HG03097 (cell line): ENCODE data around the gene COL8A1.
"Not testable (repeated sequence)": the region's sequence is repeated elsewhere in the genome, so short reads cannot be mapped to it uniquely, and the experiment has no call there.

Source experiments
- ATAC-seq: cut with Tn5 transposase; IDR thresholded peaks from one replicate; pipeline ENCODE4 v1.9.1; 2021; ENCODE audit not compliant: unreplicated experiment, low FRiP score

The COL8A1 gene

GRCh38 chr3:99702953-99703943 lies 64.9 kb downstream of the COL8A1 start:
- no peak for ATAC-seq

DNA sequence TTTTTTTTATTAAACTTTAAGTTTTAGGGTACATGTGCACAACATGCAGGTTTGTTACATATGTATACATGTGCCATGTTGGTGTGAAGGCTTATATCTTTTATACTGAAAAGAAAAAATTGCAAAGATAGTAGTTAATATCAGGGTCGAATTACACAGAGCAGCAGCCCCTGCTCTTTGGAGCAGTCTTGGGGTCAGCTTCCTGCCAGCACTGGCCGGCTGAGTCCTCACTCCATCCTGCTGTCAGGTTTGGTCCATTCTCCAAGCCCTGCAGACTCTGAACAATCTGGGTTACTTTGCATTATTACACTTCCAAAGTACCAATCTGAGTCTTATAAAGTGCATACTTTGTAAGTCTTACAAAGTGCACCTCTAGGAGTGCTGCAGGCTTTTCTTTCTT lies 66.0 kb downstream of the COL8A1 start:
- ATAC-seq = no peak

- no peak for ATAC-seq
These were observed 68.0 kb downstream of the COL8A1 start for GRCh38 chr3:99706410-99706809.

- no peak for ATAC-seq
These were observed 69.9 kb downstream of the COL8A1 start for GRCh38 chr3:99708207-99708745.

DNA sequence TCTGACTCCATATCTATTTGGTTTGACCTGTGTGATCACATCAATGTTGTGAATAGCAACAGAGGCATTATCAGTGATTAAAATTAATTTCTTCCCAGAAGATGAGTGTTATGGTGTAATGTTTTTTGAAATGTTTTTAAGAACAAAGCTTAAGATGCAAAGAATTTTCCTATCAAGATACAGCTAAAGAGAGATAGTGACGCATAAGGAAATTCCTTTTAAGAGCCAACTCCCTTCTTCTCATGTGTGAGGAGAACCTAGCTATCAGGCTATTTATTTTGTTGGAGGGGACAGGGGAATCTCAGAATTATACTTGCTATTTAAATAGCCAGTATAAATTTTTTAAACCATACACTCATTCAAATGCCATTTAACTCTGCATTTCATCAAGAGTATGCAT lies 71.3 kb downstream of the COL8A1 start:
- no peak for ATAC-seq

DNA sequence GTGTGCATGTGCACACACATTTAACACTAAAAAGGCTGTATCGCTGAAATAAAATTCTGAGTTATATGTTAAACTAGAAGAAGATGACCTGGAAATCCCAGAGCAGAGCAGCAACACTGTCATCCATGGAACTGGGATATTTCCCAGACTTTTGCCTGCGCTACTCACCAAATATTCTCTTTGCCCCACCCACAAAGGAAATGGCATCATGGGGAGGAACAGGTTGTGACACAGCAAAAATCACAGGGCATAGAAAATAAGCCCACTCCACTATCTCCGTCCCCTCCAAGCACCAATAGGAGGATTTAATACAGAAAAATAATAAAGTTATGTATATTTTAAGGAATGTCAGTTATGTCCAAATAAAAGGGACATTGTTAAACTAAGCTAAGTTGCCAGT lies 71.7 kb downstream of the COL8A1 start:
- no peak for ATAC-seq

- no peak for ATAC-seq
These were observed 73.0 kb downstream of the COL8A1 start for GRCh38 chr3:99711351-99711750.

- ATAC-seq = no peak
These were observed 74.0 kb downstream of the COL8A1 start for GRCh38 chr3:99712291-99712954.

GRCh38 chr3:99713440-99713839 lies 75.0 kb downstream of the COL8A1 start:
- no peak for ATAC-seq

DNA sequence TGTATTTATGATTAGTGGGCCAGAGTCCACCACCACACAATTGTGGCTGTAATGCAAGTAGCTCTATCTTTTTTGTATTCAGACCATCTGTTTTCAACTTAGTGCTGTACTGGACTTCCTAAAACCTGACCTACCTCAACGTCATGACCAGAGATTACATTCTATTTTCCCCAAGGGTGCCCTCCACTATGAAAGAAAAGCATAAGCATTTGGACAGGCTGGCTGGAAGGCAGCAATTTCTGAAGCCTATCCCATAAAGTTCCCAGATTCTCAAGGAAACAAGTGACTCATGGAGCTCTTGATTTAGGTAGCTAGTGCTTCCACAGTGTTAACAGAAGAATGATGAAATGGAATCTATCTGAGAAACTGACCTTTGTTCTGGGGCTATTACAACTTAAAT lies 75.8 kb downstream of the COL8A1 start:
- no peak for ATAC-seq

GRCh38 chr3:99714575-99714974 lies 76.2 kb downstream of the COL8A1 start:
- no peak for ATAC-seq

- ATAC-seq = no peak
These were observed 78.1 kb downstream of the COL8A1 start for GRCh38 chr3:99716463-99716995.

- ATAC-seq = no peak
These were observed 82.7 kb downstream of the COL8A1 start for GRCh38 chr3:99720985-99721632.

DNA sequence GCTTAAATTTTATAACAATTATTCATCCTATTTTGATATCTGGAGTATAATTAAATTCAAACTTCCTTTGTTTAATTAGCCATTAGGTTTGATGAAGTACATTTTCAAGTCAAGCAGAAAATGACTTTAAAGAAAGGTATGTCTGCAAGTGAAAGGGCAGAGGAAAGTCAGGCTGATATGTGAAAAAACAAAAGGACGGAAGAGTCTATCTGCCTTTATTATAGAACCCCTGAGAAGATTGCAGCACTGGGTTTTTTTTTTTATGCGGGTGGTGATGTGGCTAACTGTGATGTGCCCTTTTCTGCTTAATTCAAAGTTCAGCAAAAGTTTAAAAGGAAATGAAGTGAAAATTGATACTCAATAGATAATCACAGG lies 83.2 kb downstream of the COL8A1 start:
- no peak for ATAC-seq

- ATAC-seq = no peak
These were observed 85.9 kb downstream of the COL8A1 start for GRCh38 chr3:99724276-99724675.

GRCh38 chr3:99730870-99731269 lies 92.5 kb downstream of the COL8A1 start:
- no peak for ATAC-seq

DNA sequence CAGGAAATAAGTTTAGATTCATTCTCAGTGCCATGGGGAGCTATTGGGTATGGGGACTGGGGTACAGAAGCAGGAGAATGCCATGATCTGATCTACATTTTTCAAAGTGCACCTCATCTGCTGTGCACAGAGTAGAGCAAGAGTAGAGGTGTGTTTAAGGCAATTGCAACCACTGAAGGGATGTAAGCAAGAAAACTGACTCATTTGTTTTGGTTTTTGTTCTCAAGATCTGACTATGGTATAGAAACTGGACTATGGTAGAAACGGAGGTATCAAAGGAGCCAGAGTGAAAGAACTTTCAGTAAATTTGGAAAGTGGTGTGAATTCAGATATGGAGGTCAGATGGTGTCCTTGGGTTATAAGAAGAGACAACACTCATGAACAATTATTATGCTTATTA lies 93.1 kb downstream of the COL8A1 start:
- no peak for ATAC-seq

DNA sequence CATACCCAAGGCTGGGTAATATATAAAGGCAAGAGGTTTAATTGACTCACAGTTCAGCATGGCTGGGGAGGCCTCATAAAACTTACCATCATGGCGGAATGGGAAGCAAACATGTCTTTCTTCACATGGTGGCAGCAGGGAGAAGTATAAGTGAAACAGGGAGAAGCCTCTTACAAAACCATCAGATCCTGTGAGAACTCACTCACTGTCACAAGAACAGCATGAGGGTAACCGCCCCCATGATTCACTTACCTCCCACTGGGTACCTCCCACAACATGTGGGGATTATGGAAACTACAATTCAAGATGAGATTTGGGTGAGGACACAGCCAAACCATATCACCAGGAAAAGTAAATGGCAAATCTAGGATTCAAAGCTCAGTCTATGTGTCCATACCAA lies 102.0 kb downstream of the COL8A1 start:
- not testable (repeated sequence) for ATAC-seq

DNA sequence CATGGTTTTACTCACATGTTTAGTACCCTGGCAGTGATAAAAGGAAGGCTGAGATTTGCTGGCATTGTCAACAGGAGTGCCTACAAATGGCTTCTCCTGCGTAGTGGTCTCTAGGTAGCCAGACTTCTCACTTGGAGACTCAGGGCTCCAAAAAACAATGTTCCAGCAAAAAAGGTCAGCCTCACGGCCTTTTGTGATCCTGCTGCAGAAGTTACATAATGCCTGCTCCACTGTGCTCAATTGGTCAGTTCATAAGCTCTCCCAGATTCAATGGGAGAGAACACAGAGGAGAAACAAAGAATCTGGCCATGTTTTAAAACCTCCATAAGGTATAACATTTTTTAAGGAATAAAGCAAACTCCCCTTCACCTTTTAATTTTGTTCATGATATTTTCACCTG lies 103.2 kb downstream of the COL8A1 start:
- ATAC-seq = no peak

- ATAC-seq = no peak
These were observed 109.5 kb downstream of the COL8A1 start for GRCh38 chr3:99747915-99748314.

DNA sequence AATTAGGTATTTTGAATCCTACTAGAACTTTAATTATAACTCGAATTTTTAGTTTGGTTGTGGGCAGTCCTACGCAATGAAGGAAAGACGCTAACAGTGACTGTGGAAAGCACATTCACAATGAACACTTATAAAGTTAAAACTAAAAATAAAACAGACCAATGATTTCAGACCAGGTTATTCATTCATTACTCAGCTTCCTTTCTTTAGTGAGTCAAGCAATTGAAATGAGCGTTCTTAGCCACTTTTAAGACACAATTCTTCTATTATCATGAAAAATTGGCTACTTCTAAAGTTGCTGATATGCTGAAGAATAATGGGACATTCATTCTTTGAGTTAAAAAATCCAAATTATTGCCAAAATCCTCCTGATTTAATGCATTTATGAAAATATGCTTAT lies 113.3 kb downstream of the COL8A1 start:
- no peak for ATAC-seq
